C4-2B (cell line): ENCODE measurements around the gene PEX19.

Experiments
- CTCF ChIP-seq: fragments of 450-650 bp; conservative IDR thresholded peaks from 2 replicates; pipeline ENCODE4 v1.5.1; 2017; ENCODE audit warnings: mild to moderate bottlenecking
- ZFX ChIP-seq: fragments of 450-650 bp; IDR thresholded peaks from 2 replicates; pipeline ENCODE4 v1.6.1; 2017

GRCh38 chr1:160309571-160309970, 24.6 kb upstream of the PEX19 start:
- TF ChIP-seq CTCF (no peak), ZFX (no peak)
